Measurements from ENCODE around the gene PEMT. TPM values are rescaled to one million over a fixed set of nuclear protein-coding genes. Genes with fewer than 3 reads are reported as not detected.
A peak's percentile ranks its signal among the peaks of the same experiment; 100 is the strongest.

PEMT gene
- total RNA-seq, 1 experiment from 2014 or later, result 39.8 TPM

DNA sequence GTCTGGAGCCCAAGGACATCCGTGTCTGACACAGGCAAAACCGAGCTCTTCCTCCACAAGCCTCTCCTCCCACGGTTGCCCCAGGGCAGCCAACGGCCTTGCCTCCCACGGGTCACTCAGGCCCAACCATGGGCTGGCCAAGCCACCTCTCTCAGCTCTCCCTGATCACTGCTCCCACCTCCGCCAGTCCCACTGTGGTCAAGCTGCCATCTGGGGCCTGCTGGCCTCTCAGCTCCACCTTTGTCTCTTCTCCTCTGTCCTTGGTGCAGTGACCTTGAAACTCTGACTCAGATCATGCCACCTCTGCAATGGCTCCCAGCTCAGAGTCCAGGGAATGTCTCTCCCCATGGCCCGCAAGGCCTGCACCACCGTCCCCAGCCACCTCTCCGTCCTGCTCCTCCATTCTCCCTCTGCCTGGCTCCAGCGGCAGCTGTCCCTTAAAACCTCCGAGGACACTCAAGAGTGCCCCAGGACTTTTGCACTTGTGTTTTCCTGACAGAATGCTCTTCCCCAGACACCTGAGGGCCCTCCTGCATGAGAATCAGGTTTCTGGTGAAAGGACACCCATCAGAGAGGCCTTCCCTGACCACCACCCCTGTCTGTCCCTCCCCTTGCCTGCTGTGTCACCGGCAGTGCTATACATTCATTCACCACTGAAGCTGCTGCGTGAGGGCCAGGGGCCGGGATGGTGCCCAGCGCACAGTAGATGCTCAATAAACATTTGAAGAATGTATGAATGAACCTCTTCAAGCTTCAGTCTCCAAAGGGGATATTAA lies 19.3 kb downstream of the PEMT start:
- no peak for TF ChIP-seq CTCF (conservative IDR thresholded peaks at IDR 0.05; ENCODE audit: low read depth, low read length)
- no peak for TF ChIP-seq EZH2 (IDR thresholded peaks at IDR 0.05; ENCODE audit: borderline replicate concordance, low read depth, low read length, poor library complexity, severe bottlenecking)
- Histone ChIP-seq H3K27me3 (replicated peaks; ENCODE audit: insufficient read depth, low read depth, low read length, poor library complexity) (no peaks in the 10 kb centered on the region), H3K4me1 (ENCODE audit: insufficient read depth, low read length, poor library complexity, severe bottlenecking) (no peaks in the 10 kb centered on the region), H3K27ac (ENCODE audit: low read depth, low read length, poor library complexity, severe bottlenecking) (no peak overlapping the region), H3K36me3 (ENCODE audit: insufficient read depth, low read length, poor library complexity, severe bottlenecking) (no peaks in the 10 kb centered on the region), H3K9me3 (ENCODE audit: low read depth, low read length, poor library complexity, severe bottlenecking) (no peaks in the 10 kb centered on the region), H3K4me3 (ENCODE audit: low read depth, low read length, poor library complexity, severe bottlenecking) (no peak overlapping the region)
- no TSS peak for BruUV-seq (replicated peaks)
- intact Hi-C loops (cut with micrococcal nuclease; ENCODE audit: unreplicated experiment), result no loop called here
- ChIA-PET CTCF (no interaction called here), POLR2A (ENCODE audit: low non-redundant PET) (no interaction called here)
- DNase-seq (ENCODE audit: low spot score), result no peak

- H3K36me3 ChIP-seq (ENCODE audit: insufficient read depth, low read length, poor library complexity, severe bottlenecking), result no peaks in the 10 kb centered on the region
- ChIA-PET POLR2A (ENCODE audit: low non-redundant PET) (no interaction called here), CTCF (no interaction called here)
- DNase-seq (ENCODE audit: low spot score), result no peak
- H3K9me3 ChIP-seq (ENCODE audit: low read depth, low read length, poor library complexity, severe bottlenecking), result no peaks in the 10 kb centered on the region
- BruUV-seq (replicated peaks), result no TSS peak
- H3K27ac ChIP-seq (ENCODE audit: low read depth, low read length, poor library complexity, severe bottlenecking), result no peak overlapping the region
- H3K4me3 ChIP-seq (ENCODE audit: low read depth, low read length, poor library complexity, severe bottlenecking), result no peak overlapping the region
- H3K4me1 ChIP-seq (ENCODE audit: insufficient read depth, low read length, poor library complexity, severe bottlenecking), result no peaks in the 10 kb centered on the region
- H3K27me3 ChIP-seq (replicated peaks; ENCODE audit: insufficient read depth, low read depth, low read length, poor library complexity), result no peaks in the 10 kb centered on the region
- TF ChIP-seq CTCF (conservative IDR thresholded peaks at IDR 0.05; ENCODE audit: low read depth, low read length) (no peak), EZH2 (IDR thresholded peaks at IDR 0.05; ENCODE audit: borderline replicate concordance, low read depth, low read length, poor library complexity, severe bottlenecking) (no peak)
- intact Hi-C loops (cut with micrococcal nuclease; ENCODE audit: unreplicated experiment), result loop anchor here (2.0 kb wide), 1 partner anchor 74 kb away; the partner anchor contains the start of gene RASD1
Observed at GRCh38 chr17:17570798-17571716, 20.5 kb downstream of the PEMT start.

GRCh38 chr17:17570140-17570797 lies 21.2 kb downstream of the PEMT start:
- POLR2A ChIA-PET (ENCODE audit: low non-redundant PET), result no interaction called here
- no peaks in the 10 kb centered on the region for H3K4me1 ChIP-seq (ENCODE audit: insufficient read depth, low read length, poor library complexity, severe bottlenecking)
- DNase-seq (ENCODE audit: low spot score), result no peak
- H3K27me3 ChIP-seq (replicated peaks; ENCODE audit: insufficient read depth, low read depth, low read length, poor library complexity), result no peaks in the 10 kb centered on the region
- intact Hi-C loops (cut with micrococcal nuclease; ENCODE audit: unreplicated experiment), result loop anchor here (2.0 kb wide), 1 partner anchor 73 kb away; the partner anchor contains the start of gene RASD1
- BruUV-seq (replicated peaks), result no TSS peak
- no peaks in the 10 kb centered on the region for H3K36me3 ChIP-seq (ENCODE audit: insufficient read depth, low read length, poor library complexity, severe bottlenecking)
- no peak overlapping the region for H3K27ac ChIP-seq (ENCODE audit: low read depth, low read length, poor library complexity, severe bottlenecking)
- CTCF ChIA-PET, result interaction anchor here (3.5 kb wide), 1 partner anchor 74 kb away, joined by 26 read pairs; the partner anchor contains the start of gene RASD1
- TF ChIP-seq EZH2 (IDR thresholded peaks at IDR 0.05; ENCODE audit: borderline replicate concordance, low read depth, low read length, poor library complexity, severe bottlenecking), result no peak
- peak; percentile 27; the same call in 1 of the 2 replicates for TF ChIP-seq CTCF (conservative IDR thresholded peaks at IDR 0.05; ENCODE audit: low read depth, low read length)
- H3K4me3 ChIP-seq (ENCODE audit: low read depth, low read length, poor library complexity, severe bottlenecking), result no peak overlapping the region
- H3K9me3 ChIP-seq (ENCODE audit: low read depth, low read length, poor library complexity, severe bottlenecking), result no peaks in the 10 kb centered on the region

Measured in A673 (cell line).